ENCODE data around the gene BBOX1. TPM values are rescaled to one million over a fixed set of nuclear protein-coding genes. Genes with fewer than 3 reads are reported as not detected.

BBOX1 gene
- not detected in 2 replicates for total RNA-seq

DNA sequence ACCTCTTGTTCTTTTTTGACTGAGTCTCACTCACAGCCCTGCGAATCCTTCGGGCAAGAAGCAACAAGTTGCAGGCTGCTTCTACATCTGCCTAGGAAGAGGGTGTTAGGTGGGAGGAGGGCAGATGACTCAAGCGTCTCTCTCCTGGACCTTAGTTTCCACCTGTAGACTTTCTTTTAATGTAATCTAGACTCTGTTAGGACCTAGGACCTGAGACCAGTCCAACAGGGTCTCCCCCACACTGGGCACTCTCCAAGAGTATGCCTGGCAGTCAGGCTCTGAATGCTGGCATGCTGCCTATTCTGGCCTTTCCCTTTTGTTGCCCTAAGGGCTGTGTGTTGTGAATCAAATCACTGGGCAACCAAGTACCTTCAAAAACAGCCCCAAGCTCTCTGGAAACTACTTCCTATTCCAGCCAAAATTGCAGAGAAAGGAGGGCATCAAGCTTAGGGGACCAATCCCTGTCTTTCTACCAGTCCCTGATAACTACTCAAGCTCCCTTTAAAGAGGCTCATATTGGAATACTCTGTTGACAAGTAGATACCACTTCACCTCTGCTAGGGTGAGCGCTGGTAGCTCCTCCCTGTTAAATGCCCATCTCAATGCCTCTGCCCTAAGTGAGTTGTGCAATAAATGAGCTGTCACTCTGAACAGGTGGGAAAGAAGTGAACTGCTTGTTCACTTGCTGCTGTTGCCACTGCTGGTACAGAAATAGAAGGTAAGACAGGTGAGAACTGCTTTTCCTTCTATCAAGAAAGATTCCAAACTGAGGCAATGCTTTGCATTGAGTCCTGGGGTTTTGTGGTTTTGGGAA, at the start of gene BBOX1:
BBOX1 (plus strand) TSS at position 514 of the 814 bp plus-strand sequence. CDS start 14,616 bp downstream, outside the sequence.

GRCh38 chr11:26993965-26994457, 46.6 kb upstream of the BBOX1 start, which contains the start of gene FIBIN:
Gene FIBIN, plus strand, starts transcription at chr11:26994112. Its CDS starts 415 bp downstream, at chr11:26994527.

Other genes with a start within 250 kb of the BBOX1 start
- 61.7 and 80.4 TPM in 2 replicates for gene FIBIN, start 46.7 kb upstream of the BBOX1 start, total RNA-seq